ENCODE measurements around the gene ANO5.

DNA sequence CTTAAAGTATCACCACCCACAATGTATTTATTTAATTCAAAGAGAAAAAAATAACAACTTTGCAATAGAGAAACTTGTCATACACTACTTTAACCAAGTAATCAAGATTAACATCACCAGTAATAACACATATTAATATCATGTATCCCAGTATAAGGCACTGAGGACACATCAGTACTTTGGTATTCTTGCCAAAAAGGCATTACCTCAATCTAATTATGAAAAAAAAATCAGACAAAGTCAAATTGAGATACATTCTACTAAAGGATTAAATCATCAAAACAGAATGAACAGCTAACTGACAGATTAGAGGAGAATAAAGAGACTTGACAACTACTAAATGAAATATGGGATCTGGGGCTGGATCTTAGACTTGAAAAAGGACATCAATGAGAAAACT, 109.5 kb downstream of the ANO5 start:
- TF ChIP-seq, protein P1, sequence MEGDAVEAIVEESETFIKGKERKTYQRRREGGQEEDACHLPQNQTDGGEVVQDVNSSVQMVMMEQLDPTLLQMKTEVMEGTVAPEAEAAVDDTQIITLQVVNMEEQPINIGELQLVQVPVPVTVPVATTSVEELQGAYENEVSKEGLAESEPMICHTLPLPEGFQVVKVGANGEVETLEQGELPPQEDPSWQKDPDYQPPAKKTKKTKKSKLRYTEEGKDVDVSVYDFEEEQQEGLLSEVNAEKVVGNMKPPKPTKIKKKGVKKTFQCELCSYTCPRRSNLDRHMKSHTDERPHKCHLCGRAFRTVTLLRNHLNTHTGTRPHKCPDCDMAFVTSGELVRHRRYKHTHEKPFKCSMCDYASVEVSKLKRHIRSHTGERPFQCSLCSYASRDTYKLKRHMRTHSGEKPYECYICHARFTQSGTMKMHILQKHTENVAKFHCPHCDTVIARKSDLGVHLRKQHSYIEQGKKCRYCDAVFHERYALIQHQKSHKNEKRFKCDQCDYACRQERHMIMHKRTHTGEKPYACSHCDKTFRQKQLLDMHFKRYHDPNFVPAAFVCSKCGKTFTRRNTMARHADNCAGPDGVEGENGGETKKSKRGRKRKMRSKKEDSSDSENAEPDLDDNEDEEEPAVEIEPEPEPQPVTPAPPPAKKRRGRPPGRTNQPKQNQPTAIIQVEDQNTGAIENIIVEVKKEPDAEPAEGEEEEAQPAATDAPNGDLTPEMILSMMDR (IDR thresholded peaks at IDR 0.05; ENCODE audit: extremely low read depth in 1 of 2, insufficient read depth in 1 of 2, low read depth in 1 of 2, low read length in 2 of 2), result no peak
- TF ChIP-seq POLR2AphosphoS5 (IDR thresholded peaks at IDR 0.05; ENCODE audit: insufficient read depth, low read depth, low read length), result no peak
